ENCODE results near the gene SLC24A3.

The SLC24A3 gene

GRCh38 chr20:19210391-19211155 lies 1.9 kb upstream of the SLC24A3 start:
- Histone ChIP-seq H3F3A (ENCODE audit: low read depth) (no peaks in the 10 kb centered on the region), H2AFZ (ENCODE audit: low read length) (no peak overlapping the region), H3K4me1 (ENCODE audit: insufficient read depth, low read length, poor library complexity, severe bottlenecking) (peaks cover 11% of the 10 kb centered on the region), H3K27me3 (ENCODE audit: insufficient read depth, low read length, poor library complexity, severe bottlenecking) (no peaks in the 10 kb centered on the region), H3K9ac (ENCODE audit: low read depth, low read length, poor library complexity, severe bottlenecking) (no peak overlapping the region), H3K9me3 (ENCODE audit: insufficient read depth, low read depth, low read length) (no peaks in the 10 kb centered on the region), H3K9me2 (replicated peaks; ENCODE audit: low read depth, low read length) (no peaks in the 10 kb centered on the region), H3K4me3 (ENCODE audit: low read length, poor library complexity, severe bottlenecking) (no peak overlapping the region), H4K20me1 (ENCODE audit: insufficient read depth, low read length, poor library complexity, severe bottlenecking) (no peaks in the 10 kb centered on the region), H3K4me2 (ENCODE audit: low read depth, low read length, poor library complexity, severe bottlenecking) (no peak overlapping the region), H3K36me3 (ENCODE audit: insufficient read depth, low read length) (no peaks in the 10 kb centered on the region), H3K79me2 (ENCODE audit: insufficient read depth, low read length) (no peaks in the 10 kb centered on the region)
- no peak for TF ChIP-seq EZH2phosphoT487 (IDR thresholded peaks at IDR 0.05; ENCODE audit: borderline replicate concordance)
- no peak for TF ChIP-seq CTCF (conservative IDR thresholded peaks at IDR 0.05; ENCODE audit: low read length)

GRCh38 chr20:19211252-19211651 lies 1.2 kb upstream of the SLC24A3 start:
- Histone ChIP-seq H2AFZ (ENCODE audit: low read length) (no peak overlapping the region), H3K9me3 (ENCODE audit: insufficient read depth, low read depth, low read length) (no peaks in the 10 kb centered on the region), H3K27me3 (ENCODE audit: insufficient read depth, low read length, poor library complexity, severe bottlenecking) (no peaks in the 10 kb centered on the region), H3K79me2 (ENCODE audit: insufficient read depth, low read length) (no peaks in the 10 kb centered on the region), H3K9ac (ENCODE audit: low read depth, low read length, poor library complexity, severe bottlenecking) (no peak overlapping the region), H3K4me2 (ENCODE audit: low read depth, low read length, poor library complexity, severe bottlenecking) (no peak overlapping the region), H3K4me3 (ENCODE audit: low read length, poor library complexity, severe bottlenecking) (no peak overlapping the region), H3K4me1 (ENCODE audit: insufficient read depth, low read length, poor library complexity, severe bottlenecking) (peaks cover 11% of the 10 kb centered on the region), H3K36me3 (ENCODE audit: insufficient read depth, low read length) (no peaks in the 10 kb centered on the region), H3F3A (ENCODE audit: low read depth) (no peaks in the 10 kb centered on the region), H4K20me1 (ENCODE audit: insufficient read depth, low read length, poor library complexity, severe bottlenecking) (no peaks in the 10 kb centered on the region), H3K9me2 (replicated peaks; ENCODE audit: low read depth, low read length) (no peaks in the 10 kb centered on the region)
- TF ChIP-seq EZH2phosphoT487 (IDR thresholded peaks at IDR 0.05; ENCODE audit: borderline replicate concordance) (no peak), CTCF (conservative IDR thresholded peaks at IDR 0.05; ENCODE audit: low read length) (no peak)

GRCh38 chr20:19211661-19212468 lies 577 bp upstream of the SLC24A3 start:
- Histone ChIP-seq H2AFZ (ENCODE audit: low read length) (no peak overlapping the region), H3K27me3 (ENCODE audit: insufficient read depth, low read length, poor library complexity, severe bottlenecking) (no peaks in the 10 kb centered on the region), H3K4me3 (ENCODE audit: low read length, poor library complexity, severe bottlenecking) (no peak overlapping the region)

More at GRCh38 chr20:19211661-19212468, 577 bp upstream of the SLC24A3 start:
- TF ChIP-seq CTCF (conservative IDR thresholded peaks at IDR 0.05; ENCODE audit: low read length) (no peak), EZH2phosphoT487 (IDR thresholded peaks at IDR 0.05; ENCODE audit: borderline replicate concordance) (no peak)
- H3K9me3 ChIP-seq (ENCODE audit: insufficient read depth, low read depth, low read length) = no peaks in the 10 kb centered on the region
- H4K20me1 ChIP-seq (ENCODE audit: insufficient read depth, low read length, poor library complexity, severe bottlenecking) = no peaks in the 10 kb centered on the region
- H3K79me2 ChIP-seq (ENCODE audit: insufficient read depth, low read length) = no peaks in the 10 kb centered on the region
- peaks cover 11% of the 10 kb centered on the region for H3K4me1 ChIP-seq (ENCODE audit: insufficient read depth, low read length, poor library complexity, severe bottlenecking)
- H3K9ac ChIP-seq (ENCODE audit: low read depth, low read length, poor library complexity, severe bottlenecking) = no peak overlapping the region
- no peaks in the 10 kb centered on the region for H3K36me3 ChIP-seq (ENCODE audit: insufficient read depth, low read length)
- H3K9me2 ChIP-seq (replicated peaks; ENCODE audit: low read depth, low read length) = no peaks in the 10 kb centered on the region
- H3K4me2 ChIP-seq (ENCODE audit: low read depth, low read length, poor library complexity, severe bottlenecking) = no peak overlapping the region
- H3F3A ChIP-seq (ENCODE audit: low read depth) = no peaks in the 10 kb centered on the region
